Lower lobe of right lung (tissue), 2 donors: ENCODE data around the gene EBLN2. TPM values are rescaled to one million over a fixed set of nuclear protein-coding genes. Genes with fewer than 3 reads are reported as not detected.

Experiments
- ATAC-seq, 2 donors: fragments of 200-7000 bp; cut with Tn5 transposase; one replicate each; pipeline ENCODE4 v1.9.1; 2020 to 2022; ENCODE audit warnings: mild to moderate bottlenecking in 2 of 2, moderate library complexity in 2 of 2
- DNase-seq: peaks from one replicate; pipeline ENCODE4 v3.0.0-alpha.2; 2020
- H3K27ac ChIP-seq: fragments of 200-600 bp; one replicate; pipeline ENCODE4 v1.8.0; 2022
- H3K27me3 ChIP-seq: fragments of 200-600 bp; one replicate; pipeline ENCODE4 v1.8.0; 2022; ENCODE audit warnings: low read depth
- H3K36me3 ChIP-seq: fragments of 200-600 bp; one replicate; pipeline ENCODE4 v1.8.0; 2022; ENCODE audit warnings: mild to moderate bottlenecking
- H3K4me1 ChIP-seq: fragments of 200-600 bp; one replicate; pipeline ENCODE4 v1.8.0; 2022
- H3K4me3 ChIP-seq: fragments of 200-600 bp; one replicate; pipeline ENCODE4 v1.8.0; 2022; ENCODE audit warnings: mild to moderate bottlenecking
- H3K9me3 ChIP-seq: fragments of 200-600 bp; one replicate; pipeline ENCODE4 v1.8.0; 2022
- intact Hi-C: fragments of 100-400 bp; cut with DNase I; formaldehyde crosslinking; loops from one replicate; pipeline ENCODE4 v1.11.0; 2022
- total RNA-seq: library from RNA; stranded (reverse); fragmentation: NEBNext Ultra II Directional; extraction: Animal tissue kit (Norgen Biotek cat#: 25700); gene quantifications from one replicate; pipeline ENCODE4 v1.2.1, GENCODE V29; 2021
- TF ChIP-seq, protein P1 (sequence below): fragments of 200-600 bp; IDR thresholded peaks from one replicate; pipeline ENCODE4 v1.8.0; 2022; ENCODE audit warnings: antibody characterized with exemption, mild to moderate bottlenecking
- donor health status: DM: no; HTN: yes; CAD: no; lungs with severe emphysema.

The EBLN2 gene
- total RNA-seq, 1 donor from 2014 or later: 3.6 TPM

DNA sequence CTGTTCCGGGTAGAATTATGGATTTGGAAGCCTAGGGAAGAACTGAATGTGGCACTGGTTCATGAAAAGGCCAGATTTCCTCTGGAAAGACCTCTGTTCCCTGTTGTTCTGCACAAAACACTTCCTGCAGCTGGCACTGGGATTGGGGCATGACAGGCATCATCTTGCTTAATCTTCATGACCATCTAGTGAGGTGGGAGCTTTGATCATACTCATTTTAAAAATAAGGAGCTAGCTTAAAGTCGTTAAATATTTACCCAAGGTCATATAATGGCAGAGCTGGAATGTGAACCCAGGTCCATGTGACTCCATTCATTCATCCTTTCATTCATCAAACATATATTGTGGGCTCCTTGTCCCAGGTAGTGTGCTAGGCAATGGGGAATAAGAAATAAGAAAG lies 40.4 kb downstream of the EBLN2 start:
- H3K4me1 ChIP-seq: no peaks in the 10 kb centered on the region
- no peak overlapping the region for H3K27ac ChIP-seq
- no peaks in the 10 kb centered on the region for H3K9me3 ChIP-seq
- intact Hi-C loops: loop anchor here (10.0 kb wide), 1 partner anchor 403 kb away; no protein-coding TSS in a partner anchor
- no peaks in the 10 kb centered on the region for H3K27me3 ChIP-seq
- no peaks in the 10 kb centered on the region for H3K36me3 ChIP-seq
- TF ChIP-seq, protein P1, sequence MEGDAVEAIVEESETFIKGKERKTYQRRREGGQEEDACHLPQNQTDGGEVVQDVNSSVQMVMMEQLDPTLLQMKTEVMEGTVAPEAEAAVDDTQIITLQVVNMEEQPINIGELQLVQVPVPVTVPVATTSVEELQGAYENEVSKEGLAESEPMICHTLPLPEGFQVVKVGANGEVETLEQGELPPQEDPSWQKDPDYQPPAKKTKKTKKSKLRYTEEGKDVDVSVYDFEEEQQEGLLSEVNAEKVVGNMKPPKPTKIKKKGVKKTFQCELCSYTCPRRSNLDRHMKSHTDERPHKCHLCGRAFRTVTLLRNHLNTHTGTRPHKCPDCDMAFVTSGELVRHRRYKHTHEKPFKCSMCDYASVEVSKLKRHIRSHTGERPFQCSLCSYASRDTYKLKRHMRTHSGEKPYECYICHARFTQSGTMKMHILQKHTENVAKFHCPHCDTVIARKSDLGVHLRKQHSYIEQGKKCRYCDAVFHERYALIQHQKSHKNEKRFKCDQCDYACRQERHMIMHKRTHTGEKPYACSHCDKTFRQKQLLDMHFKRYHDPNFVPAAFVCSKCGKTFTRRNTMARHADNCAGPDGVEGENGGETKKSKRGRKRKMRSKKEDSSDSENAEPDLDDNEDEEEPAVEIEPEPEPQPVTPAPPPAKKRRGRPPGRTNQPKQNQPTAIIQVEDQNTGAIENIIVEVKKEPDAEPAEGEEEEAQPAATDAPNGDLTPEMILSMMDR: no peak
- DNase-seq (no peak), ATAC-seq (no peak)
- no peak overlapping the region for H3K4me3 ChIP-seq

DNA sequence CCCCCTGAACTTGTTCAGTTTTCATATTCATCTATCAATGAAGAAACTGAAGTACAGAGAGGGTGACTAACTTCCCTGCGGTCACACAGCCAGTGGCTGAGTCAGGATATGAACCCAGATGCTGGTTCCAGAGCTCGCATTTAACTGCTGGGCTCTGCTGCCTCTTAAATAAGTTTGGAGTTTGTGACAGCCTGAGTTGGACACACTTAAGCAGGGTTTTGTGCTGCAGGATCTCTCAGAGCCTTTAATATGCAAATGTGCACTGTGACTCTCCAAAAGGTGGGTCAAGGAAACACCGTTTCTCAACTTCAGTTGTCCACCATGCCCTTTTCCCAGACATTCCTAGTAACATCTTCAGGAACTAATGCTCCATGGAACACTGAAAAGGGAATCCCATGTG lies 45.8 kb downstream of the EBLN2 start:
- Histone ChIP-seq H3K36me3 (no peaks in the 10 kb centered on the region), H3K27me3 (no peaks in the 10 kb centered on the region), H3K27ac (no peak overlapping the region), H3K9me3 (no peaks in the 10 kb centered on the region), H3K4me3 (no peak overlapping the region), H3K4me1 (no peaks in the 10 kb centered on the region)
- TF ChIP-seq, protein P1: no peak
- intact Hi-C loops: loop anchor here (10.0 kb wide), 1 partner anchor 398 kb away; no protein-coding TSS in a partner anchor
- ATAC-seq (no peak), DNase-seq (no peak)

DNA sequence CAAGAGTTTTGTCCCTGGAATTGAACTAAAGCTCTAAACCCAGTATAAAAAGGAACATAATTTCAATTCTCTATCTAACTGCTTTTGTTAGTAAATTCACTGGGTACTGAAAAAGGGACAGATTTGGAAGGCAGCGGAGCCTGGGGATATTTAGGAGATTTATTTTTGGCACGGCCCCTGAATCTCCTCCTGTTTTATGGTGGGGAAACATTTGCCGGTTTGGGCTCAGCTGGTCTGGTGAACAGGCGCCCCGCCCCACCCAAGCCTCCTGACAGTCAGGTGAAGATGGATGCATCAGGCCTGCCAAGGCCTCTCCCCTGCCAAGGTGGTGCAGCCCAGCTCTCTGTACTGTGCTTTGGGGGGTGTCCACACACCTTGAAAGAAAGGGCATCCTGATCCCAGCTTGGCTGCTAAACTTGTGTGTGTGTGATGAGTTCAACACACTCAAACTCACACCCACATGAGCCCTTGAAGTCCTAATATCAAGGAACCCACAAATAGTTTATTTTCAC lies 46.3 kb downstream of the EBLN2 start:
- TF ChIP-seq, protein P1: no peak

DNA sequence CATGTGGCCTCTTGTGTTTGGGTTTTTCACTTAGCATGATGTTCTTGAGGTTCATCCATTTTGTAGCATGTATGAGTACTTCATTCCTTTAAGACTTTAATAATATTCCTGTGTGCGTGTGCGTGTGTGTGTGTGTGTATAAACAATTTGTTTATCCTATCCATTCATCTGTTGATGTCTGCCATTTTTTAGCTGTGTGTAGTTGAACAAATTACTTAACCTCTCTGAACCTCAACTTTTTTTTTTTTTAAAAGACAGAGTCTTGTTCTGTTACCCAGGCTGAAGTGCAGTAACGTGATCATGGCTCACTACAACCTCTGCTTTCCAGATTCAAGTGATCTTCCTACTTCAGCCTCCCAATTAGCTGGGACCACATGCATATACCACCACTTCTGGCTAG lies 47.3 kb downstream of the EBLN2 start:
- Histone ChIP-seq H3K4me1 (no peaks in the 10 kb centered on the region), H3K27ac (no peak overlapping the region), H3K4me3 (no peak overlapping the region), H3K27me3 (no peaks in the 10 kb centered on the region), H3K9me3 (no peaks in the 10 kb centered on the region), H3K36me3 (no peaks in the 10 kb centered on the region)
- intact Hi-C loops: loop anchor here (10.0 kb wide), 1 partner anchor 396 kb away; no protein-coding TSS in a partner anchor
- TF ChIP-seq, protein P1: no peak
- DNase-seq (no peak), ATAC-seq (no peak)

More for the DNA sequence above, 46.3 kb downstream of the EBLN2 start:
- intact Hi-C loops: loop anchor here (10.0 kb wide), 1 partner anchor 397 kb away; no protein-coding TSS in a partner anchor
- Histone ChIP-seq H3K9me3 (no peaks in the 10 kb centered on the region), H3K27me3 (no peaks in the 10 kb centered on the region), H3K4me3 (no peak overlapping the region), H3K4me1 (no peaks in the 10 kb centered on the region), H3K36me3 (no peaks in the 10 kb centered on the region), H3K27ac (no peak overlapping the region)
- no peak for DNase-seq
- ATAC-seq: no peak

DNA sequence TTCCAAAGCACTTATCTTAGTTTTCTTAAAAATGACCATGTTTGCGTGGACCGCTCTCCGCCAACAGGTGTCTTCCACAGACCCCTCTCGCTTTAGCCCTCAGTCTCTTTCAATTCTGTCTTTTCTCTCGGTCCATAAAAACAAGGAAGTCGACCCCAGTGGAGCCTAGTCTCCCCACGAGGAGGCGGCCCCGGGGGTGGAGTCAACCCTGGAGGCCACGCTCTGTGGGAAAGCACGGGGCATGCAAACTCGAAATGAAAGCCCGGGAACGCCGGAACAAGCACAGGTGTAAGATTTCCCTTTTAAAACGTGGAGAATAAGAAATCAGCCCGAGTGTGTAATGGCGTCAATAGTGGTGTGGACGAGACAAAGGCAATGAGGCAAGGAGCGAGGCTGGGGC lies 49.1 kb downstream of the EBLN2 start:
- Histone ChIP-seq H3K4me3 (no peak overlapping the region), H3K27me3 (no peaks in the 10 kb centered on the region), H3K9me3 (no peaks in the 10 kb centered on the region), H3K27ac (no peak overlapping the region), H3K4me1 (no peaks in the 10 kb centered on the region), H3K36me3 (no peaks in the 10 kb centered on the region)
- TF ChIP-seq, protein P1: no peak
- intact Hi-C loops: no loop called here
- DNase-seq (no peak), ATAC-seq (no peak)

Other genes starting within 250 kb of the EBLN2 start
- 16.8 TPM for gene SHQ1, start 213.2 kb upstream of the EBLN2 start, total RNA-seq
- 6.7 TPM for gene GXYLT2, start 173.6 kb upstream of the EBLN2 start, total RNA-seq
- gene PPP4R2, start 64.8 kb upstream of the EBLN2 start, total RNA-seq: 65.7 TPM